A549 treated with GW870086 at 1 μM for 4 hours (cell line): Measurements from ENCODE around the gene IL1R2. TPM values are rescaled to one million over a fixed set of nuclear protein-coding genes. Genes with fewer than 3 reads are reported as not detected.

Experiments
- total RNA-seq: library from RNA; stranded (reverse); fragments of 200-300 nt; extraction: Qiagen RNA extraction; gene quantifications from 5 replicates; pipeline ENCODE4 v1.2.3, GENCODE V29; 2022; ENCODE audit warnings: low read depth

IL1R2 gene
- 0.72 to 1.9 TPM (median 1.0 TPM) in 5 replicates for total RNA-seq

GRCh38 chr2:101991721-101992145, at the start of gene IL1R2:
Gene IL1R2 (plus strand): TSS chr2:101991960. CDS start chr2:102008576, 16,616 bp downstream.

Other genes starting within 250 kb of the IL1R2 start
- 24.1 to 37.2 TPM (median 32.8 TPM) in 5 replicates for gene IL1R1, start 150.8 kb downstream of the IL1R2 start, total RNA-seq
- gene IL1RL2, start 195.1 kb downstream of the IL1R2 start, total RNA-seq, result 0.05 TPM in 1 of 5 replicates, not detected in the others